Muscle of arm (tissue), 12 donors: Measurements from ENCODE around the gene SORBS1. TPM values are rescaled to one million over a fixed set of nuclear protein-coding genes. Genes with fewer than 3 reads are reported as not detected.

Experiments
- DNase-seq: peaks from one replicate; pipeline ENCODE4 v3.0.0-alpha.2; 2013
- polyA plus RNA-seq, 12 donors: library from polyadenylated mRNA; unstranded; fragments of 120-200 nt; gene quantifications; one replicate each; pipeline ENCODE4 v1.2.1, GENCODE V29; 2013; ENCODE audit not compliant: insufficient read length in 12 of 12

SORBS1 gene
- polyA plus RNA-seq, 12 donors = 47.7 to 149 (median 78.2) TPM; not detected in 1

DNA sequence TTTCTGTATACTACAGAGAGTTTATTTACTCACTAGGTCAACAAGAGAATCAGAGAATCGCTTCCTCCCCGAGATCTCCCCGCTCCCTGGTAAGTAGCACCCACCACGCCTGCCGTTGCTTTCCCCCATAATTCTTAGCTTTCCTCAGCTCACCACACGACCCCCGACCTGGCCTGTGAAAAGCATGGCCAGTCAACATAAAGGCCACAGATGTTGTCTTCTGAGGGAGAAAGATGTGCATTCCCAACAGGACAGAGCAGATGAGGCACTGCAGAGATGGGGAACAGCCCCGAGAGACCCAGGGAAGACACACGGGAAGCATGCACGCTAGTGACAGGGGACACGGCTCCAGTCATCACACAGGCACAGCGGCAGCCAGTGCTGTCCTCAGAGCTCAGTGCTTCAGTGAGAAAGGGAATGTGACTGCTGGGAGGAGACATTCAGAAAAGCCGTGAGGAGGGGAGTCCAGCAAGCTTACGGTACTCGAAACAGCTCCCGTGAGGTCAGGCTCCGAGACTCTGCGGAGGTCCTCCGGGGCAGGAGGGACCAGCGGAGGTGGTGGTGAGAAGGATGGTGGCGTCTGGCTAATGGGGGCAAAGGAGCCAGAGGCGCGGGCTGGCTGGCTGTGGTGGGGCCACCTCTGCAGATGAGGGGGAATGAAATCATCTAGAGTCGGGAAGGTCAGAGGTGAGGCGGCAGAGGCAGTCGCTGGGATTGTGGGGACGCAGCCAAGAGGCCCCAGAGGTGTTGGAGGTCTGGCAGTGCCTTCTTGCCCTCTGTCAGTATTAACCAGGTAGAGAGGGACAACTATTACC is 146.9 kb downstream of the SORBS1 start:
- DNase-seq = no peak

DNA sequence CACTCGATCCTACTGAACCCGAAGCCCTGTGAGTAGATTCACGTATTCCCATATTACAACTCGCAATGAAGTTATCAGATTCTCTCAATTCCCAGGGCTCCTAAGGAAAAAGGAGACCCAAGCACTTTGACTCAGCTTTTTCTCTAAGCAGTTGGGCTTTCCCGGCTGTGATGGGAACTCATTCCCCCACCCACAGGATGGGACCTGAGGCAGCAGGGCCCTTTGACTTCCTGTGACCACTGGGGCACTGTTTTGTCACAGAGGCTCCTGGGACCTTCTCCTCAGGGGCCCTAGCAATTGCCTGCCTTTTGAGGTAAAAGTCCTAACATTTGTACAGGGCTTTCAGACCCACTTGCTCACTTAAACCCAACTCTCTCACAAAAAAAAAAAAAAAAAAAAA is 147.6 kb downstream of the SORBS1 start:
- no peak for DNase-seq

DNA sequence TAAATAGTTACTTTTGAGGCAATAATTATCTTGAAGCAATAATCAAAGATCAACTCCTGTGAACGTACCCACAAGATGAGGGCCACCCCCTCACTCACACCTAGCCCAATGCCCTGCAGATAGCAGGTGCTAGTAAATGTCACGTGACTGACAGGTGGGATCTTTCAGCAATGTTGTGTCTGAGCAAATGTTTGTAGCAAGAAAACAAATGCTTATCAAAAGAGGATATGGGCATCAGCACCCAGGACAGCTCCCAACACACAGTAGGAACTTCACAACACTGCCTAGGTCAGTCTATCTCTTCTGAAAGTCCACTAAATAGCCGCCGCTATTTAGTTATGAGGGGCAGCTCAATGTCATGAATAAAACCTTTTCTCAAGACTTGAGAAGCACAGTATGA is 149.5 kb downstream of the SORBS1 start:
- DNase-seq = no peak

DNA sequence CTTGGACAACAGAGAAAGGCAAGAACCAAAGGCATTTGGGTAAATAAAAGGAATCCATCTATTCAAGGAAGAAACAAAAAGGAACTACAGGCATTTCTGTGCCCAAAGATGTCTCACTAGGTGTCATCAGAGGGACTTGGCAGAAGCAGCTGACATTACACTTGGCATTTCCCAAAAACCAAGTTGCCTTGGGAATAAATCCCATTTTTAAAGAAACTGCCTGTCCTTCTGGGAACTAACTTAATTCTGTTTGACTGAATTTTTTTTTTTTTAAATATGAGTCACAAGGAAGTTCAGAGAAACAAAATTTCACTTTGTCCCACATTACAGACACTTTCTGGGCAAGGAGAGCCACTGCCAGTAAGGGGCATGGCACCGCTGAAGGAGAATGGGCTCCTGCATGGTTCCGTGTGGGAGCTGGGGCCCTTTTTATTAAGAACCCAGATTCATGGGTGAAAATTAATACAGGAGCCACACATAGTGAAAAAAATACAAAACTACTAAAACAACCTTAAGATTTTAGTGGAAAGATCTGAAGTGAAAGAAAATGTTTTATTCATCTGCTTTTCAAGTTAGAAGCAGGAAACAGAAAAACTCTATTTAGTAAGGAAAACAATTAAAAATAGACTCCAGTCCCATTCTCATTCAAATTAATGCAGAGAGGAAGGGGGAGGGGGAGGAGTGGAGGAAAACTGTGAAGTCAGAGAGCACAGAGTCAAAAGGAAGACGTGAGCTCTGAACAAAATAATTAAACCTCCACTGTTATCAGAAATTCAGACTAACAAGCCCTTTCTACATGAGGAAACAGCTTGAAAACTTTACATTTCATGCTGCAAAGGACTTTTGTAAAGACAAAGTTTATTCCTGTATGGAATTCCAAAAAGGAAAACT is 151.9 kb downstream of the SORBS1 start:
- no peak for DNase-seq

DNA sequence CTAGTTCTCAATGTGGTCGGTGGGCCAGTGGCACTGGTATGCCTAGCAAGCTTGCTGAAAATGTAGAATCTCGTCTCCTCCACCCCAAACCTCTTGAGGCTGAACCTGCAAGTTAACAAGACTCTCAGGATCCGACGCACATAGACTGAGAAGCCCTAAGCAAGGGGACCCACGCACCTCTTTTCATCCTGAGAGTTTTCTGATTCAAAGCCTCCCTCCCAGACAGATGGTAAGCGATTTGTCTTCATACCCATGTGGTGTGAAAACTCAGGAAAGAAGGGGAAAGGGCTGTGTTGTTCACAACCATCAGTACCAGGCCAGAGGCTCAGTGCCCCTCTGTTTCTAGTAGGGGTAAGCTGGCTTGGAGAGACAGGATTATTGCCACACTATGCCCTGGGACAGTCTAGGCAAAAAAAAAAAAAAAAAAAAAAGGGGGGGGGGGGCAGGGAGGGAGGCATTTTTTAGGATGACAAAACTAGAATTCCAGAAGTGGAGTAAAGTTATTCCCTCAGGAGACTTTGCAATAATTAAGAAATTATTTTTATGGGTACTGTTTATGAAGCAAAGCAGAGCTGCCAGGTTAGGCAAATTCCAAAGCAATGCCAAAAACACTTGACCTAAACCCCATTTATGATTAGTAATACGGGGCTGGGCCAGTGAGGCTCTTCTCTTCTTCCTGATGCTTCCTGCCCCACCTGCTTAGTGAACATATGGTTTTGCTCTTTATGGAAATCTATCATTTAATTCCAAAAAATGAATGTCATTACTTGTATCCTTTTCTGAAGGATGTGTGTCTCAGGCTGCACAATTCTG is 152.8 kb downstream of the SORBS1 start:
- no peak for DNase-seq

DNA sequence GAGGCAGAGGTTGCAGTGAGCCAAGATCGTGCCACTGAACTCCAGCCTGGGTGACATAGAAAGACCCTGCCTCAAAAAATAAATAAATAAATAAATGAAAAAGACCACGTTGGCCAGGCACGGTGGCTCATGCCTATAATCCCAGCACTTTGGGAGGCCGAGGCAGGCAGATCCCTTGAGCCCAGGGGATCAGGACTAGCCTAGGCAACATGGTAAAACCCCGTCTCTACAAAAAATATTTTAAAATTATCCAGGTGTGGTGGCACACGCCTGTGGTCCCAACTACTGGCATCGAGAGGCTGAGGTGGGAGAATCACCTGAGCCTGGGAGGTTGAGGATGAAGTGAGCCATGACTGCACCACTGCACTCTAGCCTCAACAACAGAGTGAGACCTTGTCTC is 153.6 kb downstream of the SORBS1 start:
- no peak for DNase-seq

DNA sequence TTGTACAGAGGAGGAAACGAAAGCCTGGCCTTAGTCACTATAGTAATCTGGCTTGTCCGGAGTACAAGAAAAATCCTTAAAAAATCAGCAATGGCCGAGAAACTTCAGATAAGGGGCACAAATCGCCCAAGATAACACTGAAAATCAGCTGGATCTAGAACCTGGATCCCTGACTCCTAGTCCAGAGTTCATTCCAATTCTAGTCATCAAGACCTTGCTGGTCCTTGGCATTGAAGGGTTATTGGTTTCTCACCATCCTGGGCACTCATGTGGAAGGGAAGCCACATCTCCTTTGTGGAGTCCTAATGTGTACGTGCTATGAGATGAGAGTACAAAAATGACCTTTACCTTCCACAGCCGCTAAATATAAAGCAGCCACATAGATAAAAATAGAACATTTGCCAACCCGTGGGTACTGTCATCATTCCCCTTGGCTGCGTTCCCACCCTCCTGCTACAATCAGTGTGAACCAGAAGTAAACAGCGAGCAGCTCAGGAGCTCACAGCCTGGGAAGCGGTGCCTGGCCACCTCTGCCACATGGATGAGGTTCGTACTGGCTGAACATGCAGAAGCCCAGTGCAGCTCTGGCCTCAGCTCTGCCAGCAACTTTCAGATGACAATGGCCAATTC is 154.4 kb downstream of the SORBS1 start:
- DNase-seq = no peak

DNA sequence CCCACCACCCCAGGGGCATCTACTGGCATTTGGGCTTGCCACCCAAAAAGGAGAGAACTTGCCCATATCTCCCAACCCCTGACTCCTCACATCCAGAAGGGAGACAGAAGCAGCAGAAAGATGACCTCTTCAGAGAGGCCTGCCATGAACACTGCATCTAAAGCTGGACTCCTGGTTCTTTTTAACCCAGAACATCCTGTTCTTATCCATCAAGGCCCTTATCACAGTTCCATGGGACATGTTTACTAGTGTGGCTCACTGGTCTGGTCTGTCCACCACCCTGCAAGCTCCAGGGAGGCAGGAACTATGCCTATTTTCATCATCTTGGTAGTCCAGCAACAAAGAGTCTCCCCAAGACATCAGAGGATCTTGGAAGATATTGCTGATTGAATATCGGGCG is 155.5 kb downstream of the SORBS1 start:
- DNase-seq = no peak

DNA sequence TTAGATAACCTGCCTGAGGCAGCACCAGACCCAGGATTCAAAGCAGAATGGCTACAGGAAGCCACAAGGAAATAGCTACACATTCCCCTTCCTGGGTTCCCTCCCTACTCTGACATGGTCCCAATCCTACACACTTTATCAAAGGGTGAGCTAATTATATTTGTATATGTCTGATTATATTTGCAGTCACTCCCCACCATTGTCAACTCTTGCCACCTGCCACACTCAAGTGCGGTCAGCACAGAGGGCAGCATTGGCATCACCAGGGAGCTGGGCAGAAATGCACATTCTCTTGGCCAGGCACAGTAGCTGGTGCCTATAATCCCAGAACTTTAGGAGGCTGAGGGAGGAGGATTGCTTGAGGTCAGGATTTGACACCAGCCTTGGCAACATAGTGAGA is 156.3 kb downstream of the SORBS1 start:
- DNase-seq = no peak

DNA sequence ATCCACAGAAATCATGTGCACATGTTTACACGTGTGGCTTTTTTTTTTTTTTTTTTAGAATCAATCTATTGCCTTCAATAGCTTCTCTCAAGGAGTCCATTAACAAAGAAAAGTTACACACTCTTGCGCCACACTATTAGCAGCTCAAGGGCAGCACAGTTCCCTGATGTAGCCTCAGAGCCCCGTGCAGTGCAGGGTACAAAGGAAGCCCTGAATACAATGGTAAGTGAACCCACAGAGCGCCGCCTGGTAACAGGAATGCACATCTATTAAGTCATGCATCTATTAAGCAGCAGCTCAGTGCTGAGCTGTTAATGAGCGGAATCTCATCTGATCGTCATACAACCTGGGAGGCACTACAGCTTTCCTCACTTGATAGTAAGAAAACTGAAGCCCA is 156.7 kb downstream of the SORBS1 start:
- DNase-seq = no peak

DNA sequence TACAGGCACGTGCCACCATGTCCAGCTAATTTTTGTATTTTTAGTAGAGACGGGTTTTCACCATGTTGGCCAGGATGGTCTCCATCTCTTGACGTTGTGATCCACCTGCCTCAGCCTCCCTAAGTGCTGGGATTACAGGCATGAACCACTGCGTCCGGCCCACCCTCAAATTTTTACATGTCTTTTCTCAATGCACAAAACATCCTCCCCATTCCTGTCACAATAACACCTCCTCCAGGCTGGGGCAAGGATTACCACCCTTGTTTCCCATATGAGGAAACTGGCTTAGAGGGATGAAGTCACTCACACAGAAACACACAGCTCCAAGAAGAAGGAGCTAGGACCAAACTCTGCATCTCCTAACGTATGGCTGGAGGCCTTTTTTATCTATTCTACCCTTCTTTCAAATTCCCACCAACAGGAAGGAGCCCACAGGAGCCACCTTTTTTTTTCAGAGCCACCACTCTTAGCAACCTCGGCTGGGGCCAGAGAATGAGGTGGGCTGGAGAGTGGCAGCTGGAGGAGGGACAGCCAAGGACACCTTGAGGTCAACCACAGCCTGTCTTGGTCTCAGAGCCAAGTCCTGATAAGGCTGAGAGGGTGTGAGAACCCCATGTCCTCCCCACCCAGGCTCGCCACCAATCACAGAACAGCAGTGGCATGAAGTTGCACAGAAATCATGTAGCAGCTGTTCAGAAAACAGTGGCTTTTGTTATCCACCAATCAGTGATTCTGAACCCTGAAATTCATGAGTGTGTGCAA is 157.3 kb downstream of the SORBS1 start:
- no peak for DNase-seq

DNA sequence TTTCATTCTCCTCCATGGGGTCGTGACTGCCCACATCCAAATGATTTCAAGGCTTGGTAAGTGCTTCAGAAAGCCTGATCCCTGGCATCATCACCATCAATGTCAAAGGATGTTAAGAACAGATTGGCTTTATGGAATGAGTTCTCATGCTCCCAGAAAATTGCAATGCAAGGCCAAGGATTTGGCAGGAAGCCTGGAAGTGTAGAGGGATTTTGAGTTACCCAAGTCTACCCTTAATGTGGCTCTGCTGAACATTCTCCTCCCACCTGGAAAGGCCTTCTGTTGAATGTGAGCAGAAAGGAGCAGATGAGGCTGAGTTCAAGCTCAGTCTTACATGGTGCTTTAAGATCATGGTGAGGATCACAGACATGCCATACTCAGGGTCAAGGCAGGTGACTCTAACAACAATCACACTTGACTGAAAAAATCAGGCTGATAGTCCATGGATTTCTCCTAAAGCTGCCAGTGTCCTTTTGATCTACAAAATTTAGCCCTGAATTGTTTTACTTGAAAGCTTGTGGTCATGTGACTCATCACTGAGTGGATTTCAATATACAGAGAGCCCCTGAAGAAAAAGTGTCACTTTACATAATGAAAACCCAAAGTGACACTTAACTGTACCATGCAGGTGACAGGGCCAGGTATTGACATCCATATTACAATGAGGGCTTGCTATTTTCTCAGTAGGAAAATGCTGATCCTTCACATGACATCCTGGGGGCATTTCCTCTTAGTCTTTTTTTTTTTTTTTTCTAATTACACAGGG is 159.3 kb downstream of the SORBS1 start:
- no peak for DNase-seq

DNA sequence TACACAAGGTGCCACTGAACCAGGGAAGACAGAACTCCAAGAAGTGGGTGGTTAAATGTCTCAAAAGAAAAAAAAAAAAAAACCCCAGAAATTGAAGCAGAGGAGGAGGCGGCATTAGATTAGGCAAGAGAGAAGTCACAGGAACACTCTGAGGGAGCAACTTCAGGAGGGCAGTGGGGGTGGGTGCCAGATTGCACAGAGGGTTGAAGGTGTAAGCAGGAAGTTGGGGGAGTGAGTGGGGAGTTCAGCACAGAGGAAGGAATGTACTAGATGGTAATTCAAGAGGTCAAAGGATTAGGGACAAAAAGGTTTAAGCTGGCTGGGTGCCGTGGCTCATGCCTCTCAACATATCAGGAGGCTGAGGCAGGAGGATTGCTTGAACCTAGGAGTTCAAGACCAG is 160.4 kb downstream of the SORBS1 start:
- no peak for DNase-seq

DNA sequence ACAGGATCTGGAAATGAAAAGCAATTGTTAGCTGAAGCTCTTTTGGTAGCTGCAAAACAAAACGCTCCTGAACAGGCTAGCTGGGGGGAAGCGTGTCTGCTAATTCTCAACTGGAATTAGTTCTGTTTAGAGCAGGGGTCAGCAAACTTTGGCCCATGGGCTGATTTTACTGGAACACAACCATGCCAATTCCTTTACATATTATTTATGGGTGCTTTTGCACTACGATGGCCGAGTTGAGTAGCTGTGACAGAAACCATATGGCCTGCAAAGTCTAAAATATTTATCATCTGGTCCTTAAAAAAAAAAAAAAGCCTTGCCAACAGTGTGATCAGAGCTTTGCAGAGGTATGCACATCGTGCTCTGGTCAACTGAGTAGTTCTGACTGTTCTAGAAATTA is 162.0 kb downstream of the SORBS1 start:
- DNase-seq = no peak

DNA sequence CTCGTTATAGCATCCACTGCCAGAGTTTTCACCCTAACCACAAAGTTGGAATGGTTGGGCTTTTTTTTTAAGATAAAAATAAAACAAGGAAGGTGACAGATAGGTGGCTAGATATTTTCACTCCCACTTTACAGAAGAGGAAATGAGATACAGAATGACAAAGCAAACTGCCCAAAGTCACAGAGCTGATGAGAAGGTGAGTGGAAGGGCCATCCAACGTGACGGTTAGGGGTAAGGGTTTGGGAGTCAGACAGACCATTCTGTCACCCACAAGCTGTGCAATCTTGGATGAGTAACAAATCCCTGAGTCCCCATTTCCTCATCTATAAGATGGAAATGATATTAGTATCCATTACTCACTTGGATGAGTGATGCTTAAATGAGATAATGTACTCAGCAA is 163.4 kb downstream of the SORBS1 start:
- DNase-seq = no peak

DNA sequence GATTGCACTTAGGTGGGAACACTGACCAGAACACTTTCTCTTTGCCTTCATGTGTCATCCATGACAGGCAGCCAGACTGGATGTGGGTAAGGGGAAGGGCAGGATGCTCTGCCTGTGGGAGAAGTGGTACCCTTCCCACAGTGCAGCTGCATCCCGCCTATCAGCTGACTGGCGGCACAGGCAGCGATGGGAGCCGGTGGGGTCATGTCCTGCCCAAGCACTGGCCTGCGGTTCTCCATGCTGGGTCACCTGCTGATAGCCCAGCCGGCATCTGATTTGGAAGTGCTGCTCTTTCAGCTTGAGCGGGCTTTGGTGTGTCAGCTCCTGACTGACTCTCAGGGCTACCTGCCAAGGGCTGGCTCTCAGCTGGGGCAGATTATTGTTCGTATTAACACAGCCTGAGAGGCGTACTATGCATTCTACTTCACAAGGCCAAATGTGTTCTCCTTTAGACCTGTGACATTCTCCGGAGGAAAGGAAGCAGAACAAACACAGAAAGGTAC is 165.2 kb downstream of the SORBS1 start:
- DNase-seq = no peak

DNA sequence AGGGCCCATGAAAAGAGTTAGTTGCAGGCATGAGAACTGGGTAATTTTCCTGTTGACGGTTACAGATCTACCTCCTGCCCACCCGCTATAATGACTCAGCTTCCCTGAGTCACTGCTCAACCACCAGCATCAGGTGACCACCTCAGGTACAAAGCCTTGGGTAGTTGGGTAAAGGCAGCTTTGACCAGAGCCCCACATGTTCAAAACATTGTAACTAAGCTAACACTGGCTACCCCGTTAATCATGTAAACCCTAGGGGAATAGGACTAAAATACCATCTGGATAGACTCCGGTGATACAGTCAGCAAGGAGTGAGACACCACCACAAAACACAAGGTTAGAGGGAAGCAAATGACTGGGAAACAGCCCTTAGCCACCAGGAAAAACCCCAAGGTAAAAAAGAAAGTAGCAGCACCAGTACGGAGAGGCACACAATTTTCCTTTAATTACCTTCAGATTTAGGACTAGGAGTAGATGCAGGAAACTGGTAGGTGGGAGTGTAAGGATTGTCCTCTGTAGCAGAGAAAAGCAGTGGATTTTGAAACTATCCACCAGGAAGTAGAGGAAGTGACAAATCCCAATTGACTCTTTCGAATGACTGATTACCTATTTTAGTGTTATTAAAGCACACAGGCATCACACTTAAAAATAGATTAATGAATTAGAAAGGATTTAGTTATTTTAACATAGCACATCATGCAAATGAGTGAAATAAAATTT is 166.8 kb downstream of the SORBS1 start:
- DNase-seq = no peak

DNA sequence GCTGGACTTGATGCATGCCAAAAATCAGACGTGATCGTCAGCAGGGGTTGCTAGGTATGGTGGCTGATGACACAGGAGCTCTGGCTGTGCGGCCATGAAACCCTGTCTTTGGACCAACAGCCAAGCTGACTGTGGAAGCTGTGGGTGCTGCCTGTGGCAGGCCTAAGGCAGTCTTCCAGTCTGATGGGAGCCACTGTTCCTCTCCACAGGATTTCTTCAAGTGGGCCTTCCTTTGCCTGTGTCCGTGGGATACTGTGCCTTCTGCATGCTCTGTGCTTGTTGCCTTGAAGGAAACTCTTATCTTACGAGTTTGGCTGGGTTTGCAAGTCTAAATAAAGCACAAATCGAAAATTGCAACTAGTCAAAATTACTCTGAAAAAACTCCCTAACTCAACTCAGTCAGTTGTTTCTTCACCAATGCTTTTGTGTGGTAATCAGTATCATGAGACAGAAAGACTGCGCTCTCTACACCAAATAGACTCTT is 168.4 kb downstream of the SORBS1 start:
- DNase-seq = no peak

DNA sequence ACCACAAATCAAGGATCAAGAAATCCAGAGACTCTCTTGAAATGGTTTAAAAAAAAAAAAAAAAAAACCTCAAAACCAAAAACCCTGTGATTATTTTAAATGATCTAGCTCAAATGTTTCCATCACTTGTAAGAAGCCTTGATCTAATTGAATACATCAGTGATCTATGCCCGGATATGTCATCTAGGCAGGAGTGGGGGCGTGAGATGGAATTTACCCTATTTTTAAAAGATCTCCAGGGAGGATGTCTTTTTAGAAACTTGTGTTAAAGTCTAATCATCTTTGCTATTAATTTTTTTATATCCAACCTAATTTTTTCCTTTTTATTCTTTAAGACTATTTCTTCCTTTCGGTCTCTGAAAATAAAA is 169.0 kb downstream of the SORBS1 start:
- no peak for DNase-seq
